A549 (cell line): ENCODE data around the gene FKBP3.

Experiments
- CBX2 ChIP-seq: fragments of 200-600 bp; sonication (generic); IDR thresholded peaks from 2 replicates; pipeline ENCODE4 v1.6.1; 2016; ENCODE audit warnings: low read depth, mild to moderate bottlenecking, borderline replicate concordance
- EHMT2 ChIP-seq: fragments of 200-600 bp; sonication (generic); IDR thresholded peaks from 2 replicates; pipeline ENCODE4 v1.6.1; 2016; ENCODE audit warnings: antibody characterized with exemption, low read depth, mild to moderate bottlenecking, moderate library complexity
- HDAC2 ChIP-seq: fragments of 200-600 bp; sonication (generic); IDR thresholded peaks from 2 replicates; pipeline ENCODE4 v1.6.1; 2016
- POLR2A ChIP-seq: IDR thresholded peaks from 2 replicates; pipeline ENCODE4 v1.6.1; 2012; ENCODE audit warnings: mild to moderate bottlenecking, low read length
- POLR2AphosphoS2 ChIP-seq: conservative IDR thresholded peaks from 2 replicates; pipeline ENCODE4 v1.6.1; 2012; ENCODE audit warnings: low read length, improper control_type of control experiment, inconsistent platforms
- RNF2 ChIP-seq: fragments of 200-600 bp; sonication (generic); IDR thresholded peaks from 2 replicates; pipeline ENCODE4 v1.6.1; 2016; ENCODE audit warnings: low read depth, mild to moderate bottlenecking, antibody characterized with exemption, moderate library complexity, borderline replicate concordance
- SMC3 ChIP-seq: fragments of >200 bp; sonication (Bioruptor Twin); formaldehyde crosslinking; IDR thresholded peaks from 3 replicates; pipeline ENCODE4 v1.6.1; 2018; ENCODE audit warnings: inconsistent platforms
- USF2 ChIP-seq: fragments of 450-650 bp; IDR thresholded peaks from 2 replicates; pipeline ENCODE4 v1.6.1; 2014; ENCODE audit warnings: antibody characterized with exemption
- ZC3H11A ChIP-seq: fragments of 450-650 bp; IDR thresholded peaks from 2 replicates; pipeline ENCODE4 v1.6.1; 2014; ENCODE audit warnings: antibody characterized with exemption, mild to moderate bottlenecking
- TF ChIP-seq, protein P1 (sequence below): fragments of >200 bp; sonication (Bioruptor Twin); formaldehyde crosslinking; IDR thresholded peaks from 3 replicates; pipeline ENCODE4 v1.5.1; 2016
- TF ChIP-seq, protein P2 (sequence below): IDR thresholded peaks from 2 replicates; pipeline ENCODE4 v1.6.1; 2012

DNA sequence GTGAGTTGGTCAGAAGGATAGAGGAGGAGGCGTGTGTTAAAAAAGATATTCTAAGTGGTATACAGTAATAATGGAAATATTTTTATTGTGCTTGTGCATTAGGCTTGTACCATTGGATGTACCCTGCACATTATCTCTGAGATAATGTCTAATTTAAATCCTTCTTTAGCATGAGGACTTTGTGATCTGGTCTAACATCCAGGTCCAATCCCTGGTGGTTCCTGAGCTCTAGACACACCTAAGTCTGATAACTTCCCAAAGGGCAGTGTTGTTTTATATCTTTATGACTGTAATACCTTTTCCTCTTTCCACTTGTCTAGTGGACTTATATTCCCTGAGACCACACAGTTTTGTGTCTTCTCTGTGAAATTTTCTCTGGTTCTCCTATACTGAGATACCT is 29.7 kb downstream of the FKBP3 start:
- TF ChIP-seq ZC3H11A, result no peak
- TF ChIP-seq, protein P1, sequence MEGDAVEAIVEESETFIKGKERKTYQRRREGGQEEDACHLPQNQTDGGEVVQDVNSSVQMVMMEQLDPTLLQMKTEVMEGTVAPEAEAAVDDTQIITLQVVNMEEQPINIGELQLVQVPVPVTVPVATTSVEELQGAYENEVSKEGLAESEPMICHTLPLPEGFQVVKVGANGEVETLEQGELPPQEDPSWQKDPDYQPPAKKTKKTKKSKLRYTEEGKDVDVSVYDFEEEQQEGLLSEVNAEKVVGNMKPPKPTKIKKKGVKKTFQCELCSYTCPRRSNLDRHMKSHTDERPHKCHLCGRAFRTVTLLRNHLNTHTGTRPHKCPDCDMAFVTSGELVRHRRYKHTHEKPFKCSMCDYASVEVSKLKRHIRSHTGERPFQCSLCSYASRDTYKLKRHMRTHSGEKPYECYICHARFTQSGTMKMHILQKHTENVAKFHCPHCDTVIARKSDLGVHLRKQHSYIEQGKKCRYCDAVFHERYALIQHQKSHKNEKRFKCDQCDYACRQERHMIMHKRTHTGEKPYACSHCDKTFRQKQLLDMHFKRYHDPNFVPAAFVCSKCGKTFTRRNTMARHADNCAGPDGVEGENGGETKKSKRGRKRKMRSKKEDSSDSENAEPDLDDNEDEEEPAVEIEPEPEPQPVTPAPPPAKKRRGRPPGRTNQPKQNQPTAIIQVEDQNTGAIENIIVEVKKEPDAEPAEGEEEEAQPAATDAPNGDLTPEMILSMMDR, result no peak
- TF ChIP-seq CBX2, result no peak
- TF ChIP-seq POLR2A, result no peak
- no peak for TF ChIP-seq SMC3
- TF ChIP-seq EHMT2, result no peak
- no peak for TF ChIP-seq POLR2AphosphoS2
- TF ChIP-seq HDAC2, result no peak
- TF ChIP-seq USF2, result no peak
- TF ChIP-seq, protein P2, sequence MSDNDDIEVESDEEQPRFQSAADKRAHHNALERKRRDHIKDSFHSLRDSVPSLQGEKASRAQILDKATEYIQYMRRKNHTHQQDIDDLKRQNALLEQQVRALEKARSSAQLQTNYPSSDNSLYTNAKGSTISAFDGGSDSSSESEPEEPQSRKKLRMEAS, result no peak
- no peak for TF ChIP-seq RNF2
